ENCODE data around the gene LAPTM5.

DNA sequence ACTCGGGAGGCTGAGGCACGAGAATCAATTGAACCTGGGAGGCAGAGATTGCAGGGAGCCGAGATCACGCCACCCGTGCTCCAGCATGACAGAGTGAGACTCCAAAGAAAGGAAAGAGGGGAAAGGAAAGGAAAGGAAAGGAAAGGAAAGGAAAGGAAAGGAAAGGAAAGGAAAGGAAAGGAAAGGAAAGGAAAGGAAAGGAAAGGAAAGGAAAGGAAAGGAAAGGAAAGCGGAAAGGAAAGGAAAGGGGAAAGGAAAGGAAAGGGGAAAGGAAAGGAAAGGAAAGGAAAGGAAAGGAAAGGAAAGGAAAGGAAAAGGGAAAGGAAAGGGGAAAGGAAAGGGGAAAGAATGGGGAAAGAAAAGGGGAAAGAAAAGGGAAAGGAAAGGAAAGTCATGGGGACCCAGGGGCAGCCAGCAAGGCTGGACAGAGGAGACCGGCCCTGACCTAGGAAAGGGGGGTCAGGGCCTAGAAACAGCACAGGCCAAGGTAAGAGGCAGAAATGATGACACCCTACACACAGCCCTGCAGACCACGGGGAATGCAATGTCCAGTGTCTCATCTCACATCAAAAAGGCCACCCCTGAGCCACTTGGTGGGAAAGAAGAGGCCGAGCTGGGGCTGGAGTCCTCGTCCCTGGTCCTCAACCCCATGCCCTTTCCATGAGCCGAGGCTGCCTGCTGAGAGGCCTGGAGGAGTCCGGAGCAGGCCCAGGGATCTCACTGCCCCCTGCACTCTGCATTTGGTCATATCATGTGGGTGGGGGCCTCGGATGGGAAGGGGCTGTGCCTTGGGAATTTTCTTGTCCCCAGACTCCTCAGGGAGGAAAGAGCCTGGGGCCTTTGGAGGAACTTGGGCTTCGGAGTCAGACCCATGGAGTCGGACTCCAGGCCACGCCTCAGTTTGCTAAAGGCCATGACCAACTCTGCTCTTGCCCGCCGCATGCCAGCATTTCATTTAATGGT is 18.8 kb upstream of the LAPTM5 start:
- TF ChIP-seq POLR2AphosphoS5 (IDR thresholded peaks at IDR 0.05; ENCODE audit: low read depth, low read length) (no peak), TCF7L2 (IDR thresholded peaks at IDR 0.05; ENCODE audit: low read depth, low read length) (no peak), SIN3A (IDR thresholded peaks at IDR 0.05; ENCODE audit: borderline replicate concordance, insufficient read depth, low read depth, low read length) (no peak)
- TF ChIP-seq, protein P1, sequence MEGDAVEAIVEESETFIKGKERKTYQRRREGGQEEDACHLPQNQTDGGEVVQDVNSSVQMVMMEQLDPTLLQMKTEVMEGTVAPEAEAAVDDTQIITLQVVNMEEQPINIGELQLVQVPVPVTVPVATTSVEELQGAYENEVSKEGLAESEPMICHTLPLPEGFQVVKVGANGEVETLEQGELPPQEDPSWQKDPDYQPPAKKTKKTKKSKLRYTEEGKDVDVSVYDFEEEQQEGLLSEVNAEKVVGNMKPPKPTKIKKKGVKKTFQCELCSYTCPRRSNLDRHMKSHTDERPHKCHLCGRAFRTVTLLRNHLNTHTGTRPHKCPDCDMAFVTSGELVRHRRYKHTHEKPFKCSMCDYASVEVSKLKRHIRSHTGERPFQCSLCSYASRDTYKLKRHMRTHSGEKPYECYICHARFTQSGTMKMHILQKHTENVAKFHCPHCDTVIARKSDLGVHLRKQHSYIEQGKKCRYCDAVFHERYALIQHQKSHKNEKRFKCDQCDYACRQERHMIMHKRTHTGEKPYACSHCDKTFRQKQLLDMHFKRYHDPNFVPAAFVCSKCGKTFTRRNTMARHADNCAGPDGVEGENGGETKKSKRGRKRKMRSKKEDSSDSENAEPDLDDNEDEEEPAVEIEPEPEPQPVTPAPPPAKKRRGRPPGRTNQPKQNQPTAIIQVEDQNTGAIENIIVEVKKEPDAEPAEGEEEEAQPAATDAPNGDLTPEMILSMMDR (IDR thresholded peaks at IDR 0.05) = no peak
- TF ChIP-seq, protein P2, sequence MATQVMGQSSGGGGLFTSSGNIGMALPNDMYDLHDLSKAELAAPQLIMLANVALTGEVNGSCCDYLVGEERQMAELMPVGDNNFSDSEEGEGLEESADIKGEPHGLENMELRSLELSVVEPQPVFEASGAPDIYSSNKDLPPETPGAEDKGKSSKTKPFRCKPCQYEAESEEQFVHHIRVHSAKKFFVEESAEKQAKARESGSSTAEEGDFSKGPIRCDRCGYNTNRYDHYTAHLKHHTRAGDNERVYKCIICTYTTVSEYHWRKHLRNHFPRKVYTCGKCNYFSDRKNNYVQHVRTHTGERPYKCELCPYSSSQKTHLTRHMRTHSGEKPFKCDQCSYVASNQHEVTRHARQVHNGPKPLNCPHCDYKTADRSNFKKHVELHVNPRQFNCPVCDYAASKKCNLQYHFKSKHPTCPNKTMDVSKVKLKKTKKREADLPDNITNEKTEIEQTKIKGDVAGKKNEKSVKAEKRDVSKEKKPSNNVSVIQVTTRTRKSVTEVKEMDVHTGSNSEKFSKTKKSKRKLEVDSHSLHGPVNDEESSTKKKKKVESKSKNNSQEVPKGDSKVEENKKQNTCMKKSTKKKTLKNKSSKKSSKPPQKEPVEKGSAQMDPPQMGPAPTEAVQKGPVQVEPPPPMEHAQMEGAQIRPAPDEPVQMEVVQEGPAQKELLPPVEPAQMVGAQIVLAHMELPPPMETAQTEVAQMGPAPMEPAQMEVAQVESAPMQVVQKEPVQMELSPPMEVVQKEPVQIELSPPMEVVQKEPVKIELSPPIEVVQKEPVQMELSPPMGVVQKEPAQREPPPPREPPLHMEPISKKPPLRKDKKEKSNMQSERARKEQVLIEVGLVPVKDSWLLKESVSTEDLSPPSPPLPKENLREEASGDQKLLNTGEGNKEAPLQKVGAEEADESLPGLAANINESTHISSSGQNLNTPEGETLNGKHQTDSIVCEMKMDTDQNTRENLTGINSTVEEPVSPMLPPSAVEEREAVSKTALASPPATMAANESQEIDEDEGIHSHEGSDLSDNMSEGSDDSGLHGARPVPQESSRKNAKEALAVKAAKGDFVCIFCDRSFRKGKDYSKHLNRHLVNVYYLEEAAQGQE (IDR thresholded peaks at IDR 0.05; ENCODE audit: insufficient read depth in 1 of 2, low read depth in 2 of 2, low read length in 1 of 2) = no peak
